Tibial artery (tissue), 4 donors: ENCODE measurements around the gene NFIA.
A peak's percentile ranks its signal among the peaks of the same experiment; 100 is the strongest.

Experiments
- DNase-seq, 2 donors: peaks; one replicate each; pipeline ENCODE4 v3.0.0-alpha.2; 2019
- H3K27ac ChIP-seq, 2 donors: fragments of 200-600 bp; sonication (generic) in 1 of 2; 1 replicate in 1 of 2; 2 replicates in 1 of 2; pipeline ENCODE4 v1.5.1; 2018 to 2019; ENCODE audit warnings: mild to moderate bottlenecking in 1 of 2
- H3K27me3 ChIP-seq, 2 donors: fragments of 200-600 bp; sonication (generic) in 1 of 2; one replicate each; pipeline versions ENCODE4 v1.5.1 to v1.6.0; 2016 to 2019
- H3K36me3 ChIP-seq, 3 donors: fragments of 200-600 bp; sonication (generic) in 2 of 3; one replicate each; pipeline ENCODE4 v1.5.1; 2016 to 2019; ENCODE audit warnings: mild to moderate bottlenecking in 2 of 3
- H3K4me1 ChIP-seq, 4 donors: fragments of 200-600 bp; sonication (generic) in 2 of 4; 1 replicate in 3 of 4; 2 replicates in 1 of 4; pipeline ENCODE4 v1.5.1; 2016 to 2019
- H3K4me3 ChIP-seq, 2 donors: fragments of 200-600 bp; sonication (generic) in 1 of 2; 1 replicate in 1 of 2; 2 replicates in 1 of 2; pipeline ENCODE4 v1.5.1; 2018 to 2019; ENCODE audit warnings: mild to moderate bottlenecking in 2 of 2
- H3K9me3 ChIP-seq, 3 donors: fragments of 200-600 bp; sonication (generic) in 1 of 3; one replicate each; pipeline ENCODE4 v1.5.1; 2016 to 2019
- CTCF ChIP-seq, 2 experiments: fragments of 200-600 bp in 1 of 2; fragments of 450-650 bp in 1 of 2; IDR thresholded peaks; one replicate each; pipeline ENCODE4 v1.5.1; 2017 to 2019; ENCODE audit warnings: antibody characterized with exemption in 2 of 2, mild to moderate bottlenecking in 1 of 2, moderate library complexity in 1 of 2
- intact Hi-C: fragments of 100-400 bp; cut with DNase I; formaldehyde crosslinking; loops from one replicate; pipeline ENCODE4 v1.15.0; 2023; ENCODE audit warnings: low total_unique reads

Gene NFIA

DNA sequence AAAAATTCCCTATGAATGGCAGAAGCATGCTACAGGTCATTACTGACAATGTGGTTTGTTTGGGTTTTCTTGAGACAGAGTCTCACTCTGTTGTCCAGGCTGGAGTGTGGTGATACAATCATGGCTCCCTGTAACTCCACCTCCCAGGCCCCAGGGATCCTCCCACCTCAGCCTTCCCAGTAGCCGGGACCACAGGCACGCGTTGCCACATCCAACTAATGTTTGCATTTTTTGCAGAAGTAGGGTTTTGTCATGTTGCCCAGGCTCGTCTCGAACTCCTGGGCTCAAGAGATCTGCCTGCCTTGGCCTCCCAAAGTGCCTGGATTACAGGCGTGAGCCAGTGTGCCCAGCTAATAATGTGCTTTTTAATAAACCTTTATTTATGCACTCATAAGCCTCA, 259.1 kb downstream of the NFIA start:
- no peaks in the 10 kb centered on the region for H3K27me3 ChIP-seq
- no peak overlapping the region for H3K4me3 ChIP-seq
- DNase-seq: no peak
- intact Hi-C loops: no loop called here
- TF ChIP-seq CTCF (IDR thresholded peaks at IDR 0.05): no peak
- H3K9me3 ChIP-seq: no peaks in the 10 kb centered on the region
- H3K27ac ChIP-seq: peak overlapping the region; percentile 41 to 51
- H3K4me1 ChIP-seq: peaks cover 0 to 62% (median 19%) of the 10 kb centered on the region in 4 donors
- no peaks in the 10 kb centered on the region for H3K36me3 ChIP-seq

- H3K27ac ChIP-seq: peak overlapping the region; percentile 21 to 42
- peaks cover 0 to 9% (median 0%) of the 10 kb centered on the region in 3 donors for H3K36me3 ChIP-seq
- no peak overlapping the region for H3K4me3 ChIP-seq
- H3K9me3 ChIP-seq: no peaks in the 10 kb centered on the region
- TF ChIP-seq CTCF (IDR thresholded peaks at IDR 0.05): no peak
- no peaks in the 10 kb centered on the region for H3K27me3 ChIP-seq
- intact Hi-C loops: no loop called here
- peaks cover 0 to 40% (median 3%) of the 10 kb centered on the region in 4 donors for H3K4me1 ChIP-seq
- no peak for DNase-seq
Measured at GRCh38 chr1:61343734-61344420, 261.5 kb downstream of the NFIA start.

DNA sequence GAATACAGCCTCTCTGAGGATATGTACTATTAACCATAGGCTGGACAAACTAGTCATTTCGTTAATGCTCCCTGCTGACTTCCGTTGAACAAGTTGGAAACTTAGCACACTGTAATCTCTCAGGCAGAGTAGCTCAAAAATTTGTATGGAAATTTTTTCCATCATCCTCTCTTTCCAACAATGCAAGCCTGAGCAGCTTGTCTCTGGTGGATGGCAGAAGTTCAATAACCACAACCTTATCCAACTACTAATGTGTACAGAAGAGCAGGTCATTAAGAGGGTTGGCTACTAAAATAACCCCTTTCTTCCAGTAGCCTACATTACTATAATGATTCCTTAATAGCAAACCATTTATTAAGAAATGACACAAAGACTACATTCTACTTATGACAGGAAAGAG, 262.3 kb downstream of the NFIA start:
- Histone ChIP-seq H3K36me3 (peaks cover 0 to 9% (median 0%) of the 10 kb centered on the region in 3 donors), H3K9me3 (no peaks in the 10 kb centered on the region), H3K27me3 (no peaks in the 10 kb centered on the region), H3K27ac (peak overlapping the region; percentile 21 to 42), H3K4me3 (no peak overlapping the region), H3K4me1 (peaks cover 0 to 34% (median 3%) of the 10 kb centered on the region in 4 donors)
- TF ChIP-seq CTCF (IDR thresholded peaks at IDR 0.05): no peak
- intact Hi-C loops: no loop called here
- DNase-seq: no peak

- TF ChIP-seq CTCF (IDR thresholded peaks at IDR 0.05): no peak
- Histone ChIP-seq H3K27me3 (no peaks in the 10 kb centered on the region), H3K36me3 (peaks cover 5 to 18% (median 5%) of the 10 kb centered on the region in 3 donors), H3K4me1 (peaks cover 0 to 34% (median 3%) of the 10 kb centered on the region in 4 donors), H3K9me3 (no peaks in the 10 kb centered on the region), H3K4me3 (no peak overlapping the region), H3K27ac (no peak overlapping the region)
- no peak for DNase-seq
- intact Hi-C loops: no loop called here
Measured at GRCh38 chr1:61348025-61348665, 265.8 kb downstream of the NFIA start.

GRCh38 chr1:61352845-61353435, 270.6 kb downstream of the NFIA start:
- DNase-seq: no peak
- Histone ChIP-seq H3K4me1 (peaks cover 0 to 8% (median 2%) of the 10 kb centered on the region in 4 donors), H3K27ac (no peak overlapping the region), H3K9me3 (no peaks in the 10 kb centered on the region), H3K27me3 (no peaks in the 10 kb centered on the region), H3K36me3 (peaks cover 5 to 28% (median 14%) of the 10 kb centered on the region in 3 donors), H3K4me3 (no peak overlapping the region)
- intact Hi-C loops: loop anchor here (10.0 kb wide), 1 partner anchor 82 kb away; no protein-coding TSS in a partner anchor
- no peak for TF ChIP-seq CTCF (IDR thresholded peaks at IDR 0.05)
